ENCODE results near the gene STX1A. TPM values are rescaled to one million over a fixed set of nuclear protein-coding genes. Genes with fewer than 3 reads are reported as not detected.

STX1A gene
- total and polyA plus RNA-seq, 2 of the 13 experiments (the other 11 are each of a cell fraction or from before 2014, with no cell fraction given): 6.1 to 12.2 TPM

GRCh38 chr7:73742753-73743641 lies 23.5 kb upstream of the STX1A start (continued):
- no peak for TF ChIP-seq E2F2 (CRISPR knock-in tag; IDR thresholded peaks at IDR 0.05; ENCODE audit: borderline replicate concordance)
- TF ChIP-seq ZHX1 (CRISPR knock-in tag; IDR thresholded peaks at IDR 0.05; ENCODE audit: low read depth): no peak
- no peak for TF ChIP-seq KLF6 (CRISPR knock-in tag; IDR thresholded peaks at IDR 0.05)
- peak; percentile 18; the same call in 1 of the 2 replicates for TF ChIP-seq HDAC2 (CRISPR knock-in tag; IDR thresholded peaks at IDR 0.05)
- no peak for TF ChIP-seq ZNF605 (CRISPR knock-in tag; IDR thresholded peaks at IDR 0.05)
- TF ChIP-seq ZNF768 (CRISPR knock-in tag; IDR thresholded peaks at IDR 0.05): peak; percentile 63; the same call in 1 of the 2 replicates
- no peak for TF ChIP-seq FOSL1 (CRISPR knock-in tag; IDR thresholded peaks at IDR 0.05; ENCODE audit: borderline replicate concordance)
- no peak for TF ChIP-seq ETS1 (CRISPR knock-in tag; IDR thresholded peaks at IDR 0.05)
- TF ChIP-seq RBM22 (optimal IDR thresholded peaks at IDR 0.05; ENCODE audit: low read length): no peak
- TF ChIP-seq RORA (CRISPR knock-in tag; IDR thresholded peaks at IDR 0.05): no peak
- TF ChIP-seq ZNF563 (CRISPR knock-in tag; IDR thresholded peaks at IDR 0.05): no peak
- TF ChIP-seq EEA1 (CRISPR knock-in tag; IDR thresholded peaks at IDR 0.05; ENCODE audit: borderline replicate concordance): no peak
- TF ChIP-seq RNF219 (CRISPR knock-in tag; IDR thresholded peaks at IDR 0.05): no peak
- TF ChIP-seq CENPX (CRISPR knock-in tag; IDR thresholded peaks at IDR 0.05): no peak
- no peak for TF ChIP-seq ZNF780A (CRISPR knock-in tag; IDR thresholded peaks at IDR 0.05)
- no peak for TF ChIP-seq SP2 (CRISPR knock-in tag; IDR thresholded peaks at IDR 0.05)
- TF ChIP-seq ZNF143 (CRISPR knock-in tag; IDR thresholded peaks at IDR 0.05): no peak
- no peak for TF ChIP-seq ZNF430 (CRISPR knock-in tag; IDR thresholded peaks at IDR 0.05)
- TF ChIP-seq ZNF766 (CRISPR knock-in tag; IDR thresholded peaks at IDR 0.05; ENCODE audit: borderline replicate concordance): no peak
- TF ChIP-seq ZBTB42 (CRISPR knock-in tag; IDR thresholded peaks at IDR 0.05): no peak
- peak; percentile 47; the same call in 1 of the 2 replicates for TF ChIP-seq KDM3A (CRISPR knock-in tag; IDR thresholded peaks at IDR 0.05; ENCODE audit: low read depth)
- peak; percentile 95 for TF ChIP-seq ZEB1 (IDR thresholded peaks at IDR 0.05; ENCODE audit: insufficient replicate concordance, low read depth)
